DMS79 treated with DMSO at 0.1 percent for 48 hours (cell line): ENCODE data around the gene CRISP1.
A peak's percentile ranks its signal among the peaks of the same experiment; 100 is the strongest.
"Not testable (repeated sequence)": the region's sequence is repeated elsewhere in the genome, so short reads cannot be mapped to it uniquely, and the experiment has no call there.

Experiments
- DNase-seq: peaks from one replicate; lab custom pipeline; 2025; lab: John Stamatoyannopoulos, UW

CRISP1 gene

GRCh38 chr6:49839957-49840356 lies 26.4 kb downstream of the CRISP1 start:
- DNase-seq, result no peak

DNA sequence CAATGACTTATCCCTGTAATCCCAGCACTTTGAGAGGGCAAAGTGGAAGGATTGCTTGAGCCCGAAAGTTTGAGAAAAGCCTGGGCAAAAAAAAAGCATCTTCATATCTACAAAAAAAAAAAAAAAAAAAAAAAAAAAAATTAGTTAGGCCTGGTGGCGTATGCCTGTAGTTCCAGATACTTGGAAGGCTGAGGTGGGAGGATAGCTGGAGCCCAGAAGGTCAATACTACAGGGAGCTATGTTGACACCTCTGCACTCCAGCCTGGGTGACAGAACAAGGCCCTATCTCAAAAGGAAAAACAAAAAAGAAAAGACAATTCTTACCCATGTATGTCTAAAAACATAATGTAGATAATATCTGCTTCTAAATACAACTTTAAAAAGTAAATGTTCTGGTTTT lies 27.2 kb downstream of the CRISP1 start:
- DNase-seq, result no peak

GRCh38 chr6:49835140-49835539 lies 31.2 kb downstream of the CRISP1 start:
- no peak for DNase-seq

DNA sequence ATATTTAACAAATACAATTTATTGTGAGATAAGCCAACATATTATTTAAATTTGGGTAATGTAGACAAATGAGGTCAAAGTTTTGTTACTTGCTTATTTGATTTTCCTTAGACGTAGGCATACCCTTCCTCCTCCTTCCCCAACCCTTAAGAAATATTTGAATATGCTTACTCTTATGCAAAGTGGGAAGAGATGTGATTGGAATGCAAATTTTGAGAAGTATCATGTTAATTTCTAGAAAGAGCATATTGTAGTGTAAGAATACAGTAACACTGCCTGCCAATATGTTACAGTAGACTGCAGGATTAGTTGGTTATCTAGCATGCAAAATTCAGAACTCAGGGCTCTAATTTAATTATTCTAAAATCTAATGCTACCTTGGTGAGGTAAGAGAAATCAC lies 32.9 kb downstream of the CRISP1 start:
- DNase-seq, result no peak

DNA sequence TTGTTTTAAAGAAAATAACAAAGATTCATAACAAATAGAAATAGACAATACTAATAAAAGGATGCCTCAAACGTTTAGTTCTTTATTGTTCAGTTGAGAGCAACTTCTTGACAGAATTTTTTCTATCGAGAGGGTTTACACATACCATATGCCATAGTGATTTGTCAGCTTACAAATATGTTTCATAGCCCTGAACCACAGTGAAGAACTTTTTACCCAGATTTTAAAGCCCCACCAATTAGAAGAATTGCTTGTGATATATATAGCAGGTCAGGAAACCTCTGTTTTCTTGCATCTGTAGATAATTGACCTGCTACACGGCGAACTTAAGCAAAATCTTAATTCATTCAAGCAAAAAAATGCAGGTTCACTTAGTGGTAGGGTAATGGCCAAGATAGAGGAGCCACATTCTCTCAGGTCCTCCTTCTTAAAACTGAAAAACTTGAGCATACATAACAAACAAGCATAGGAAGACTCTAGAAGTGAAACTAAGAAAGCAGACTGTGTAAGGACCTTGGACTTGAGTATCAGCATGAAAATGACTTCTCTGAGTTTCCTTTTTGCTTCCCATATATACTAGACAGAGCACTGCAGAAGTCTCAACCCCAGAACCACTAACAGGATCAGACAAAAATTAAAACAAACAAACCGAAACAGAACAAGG lies 39.5 kb downstream of the CRISP1 start:
- DNase-seq, result no peak

DNA sequence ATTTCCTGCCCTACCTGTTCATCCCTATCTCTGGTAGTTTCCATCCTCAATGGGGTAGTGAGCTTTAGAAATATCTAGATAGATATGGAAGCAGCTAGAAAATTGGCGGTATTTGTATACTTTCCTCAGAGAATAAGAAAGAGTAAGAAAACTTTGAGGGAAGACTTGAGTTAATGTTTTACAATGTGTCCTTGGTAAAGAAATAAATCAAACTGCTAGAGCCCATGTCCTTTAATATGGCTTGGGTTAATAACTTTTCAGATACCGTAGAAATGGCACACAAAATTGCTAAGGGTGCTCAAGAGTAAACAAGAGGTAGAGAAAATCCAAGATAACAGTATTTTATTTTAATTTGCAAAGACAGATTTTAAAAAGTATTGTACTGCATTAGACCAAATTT lies 51.2 kb downstream of the CRISP1 start:
- DNase-seq, result no peak

- DNase-seq, result no peak
These were observed 53.1 kb downstream of the CRISP1 start for GRCh38 chr6:49813248-49813647.

DNA sequence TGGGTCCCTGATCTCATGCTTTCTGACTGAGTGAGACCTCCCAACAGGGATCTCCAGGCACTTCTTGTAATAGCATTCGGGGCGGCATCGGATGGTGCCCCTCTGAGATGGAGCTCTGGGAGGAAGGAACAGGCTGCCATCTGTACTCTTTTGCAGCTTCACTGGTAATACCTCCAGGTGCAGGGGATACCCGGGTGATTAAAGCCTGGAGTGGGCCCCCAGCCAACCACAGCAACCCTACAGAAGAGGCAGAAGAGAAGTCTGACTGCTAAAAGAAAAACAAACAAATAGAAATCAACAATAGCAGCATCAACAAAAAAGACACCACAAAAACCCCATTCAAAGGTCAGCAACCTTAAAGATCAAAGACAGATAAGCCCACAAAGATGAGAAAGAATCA lies 60.2 kb downstream of the CRISP1 start:
- peak; percentile 91 for DNase-seq

DNA sequence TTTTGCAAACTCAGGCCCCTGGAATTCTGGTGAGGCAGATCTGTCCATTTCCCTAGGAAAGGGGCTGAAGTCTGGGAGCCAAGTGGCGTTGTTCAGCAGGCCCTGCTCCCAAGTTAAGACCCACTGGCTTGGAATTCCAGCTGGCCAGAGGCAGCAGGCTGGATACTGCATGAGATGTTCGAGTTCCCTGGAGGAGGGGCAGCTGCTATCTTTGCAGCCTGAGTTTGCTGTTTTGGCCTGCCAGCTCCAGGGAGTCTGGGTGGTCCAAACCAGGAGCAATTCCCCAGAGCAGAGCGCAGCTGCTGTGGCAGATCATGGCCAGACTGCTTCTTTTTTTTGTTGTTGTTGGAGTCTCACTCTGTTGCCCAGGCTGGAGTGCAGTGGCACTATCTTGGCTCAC lies 61.1 kb downstream of the CRISP1 start:
- DNase-seq, result no peak

DNA sequence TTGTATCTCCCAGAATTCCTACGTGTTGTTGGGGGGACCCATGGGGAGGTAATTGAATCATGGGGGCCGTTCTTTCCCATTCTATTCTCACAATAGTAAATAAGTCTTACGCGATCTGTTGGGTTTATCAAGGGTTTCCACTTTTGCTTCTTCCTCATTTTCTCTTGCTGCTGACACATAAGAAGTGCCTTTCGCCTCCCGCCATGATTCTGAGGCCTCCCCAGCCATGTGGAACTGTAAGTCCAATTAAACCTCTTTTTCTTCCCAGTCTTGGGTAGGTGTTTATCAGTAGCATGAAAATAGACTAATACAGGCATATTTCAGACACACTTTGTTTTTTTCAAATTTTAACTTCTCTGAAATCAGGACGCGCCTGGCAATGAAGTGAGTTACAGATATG lies 64.8 kb downstream of the CRISP1 start:
- DNase-seq, result no peak

- DNase-seq, result no peak
These were observed 67.2 kb downstream of the CRISP1 start for GRCh38 chr6:49799090-49799489.

DNA sequence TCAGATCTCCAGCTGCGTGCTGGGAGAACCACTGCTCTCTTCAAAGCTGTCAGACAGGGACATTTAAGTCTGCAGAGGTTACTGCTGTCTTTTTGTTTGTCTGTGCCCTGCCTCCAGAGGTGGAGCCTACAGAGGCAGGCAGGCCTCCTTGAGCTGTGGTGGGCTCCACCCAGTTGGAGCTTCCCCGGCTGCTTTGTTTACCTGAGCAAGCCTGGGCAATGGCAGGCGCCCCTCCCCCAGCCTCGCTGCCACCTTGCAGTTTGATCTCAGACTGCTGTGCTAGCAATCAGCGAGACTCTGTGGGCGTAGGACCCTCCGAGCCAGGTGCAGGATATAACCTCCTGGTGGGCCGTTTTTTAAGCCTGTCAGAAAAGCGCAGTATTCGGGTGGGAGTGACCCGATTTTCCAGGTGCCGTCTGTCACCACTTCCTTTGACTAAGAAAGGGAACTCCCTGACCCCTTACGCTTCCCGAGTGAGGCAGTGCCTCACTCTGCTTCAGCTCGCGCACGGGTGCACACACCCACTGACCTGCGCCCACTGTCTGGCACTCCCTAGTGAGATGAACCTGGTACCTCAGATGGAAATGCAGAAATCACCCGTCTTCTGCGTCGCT lies 69.4 kb downstream of the CRISP1 start:
- not testable (repeated sequence) for DNase-seq

- no peak for DNase-seq
These were observed 76.0 kb downstream of the CRISP1 start for GRCh38 chr6:49790341-49790740.

GRCh38 chr6:49787176-49787575 lies 79.2 kb downstream of the CRISP1 start, which contains the start of gene PGK2:
Gene PGK2, minus strand, starts transcription at chr6:49787285. Its CDS starts 98 bp downstream, at chr6:49787187.
- no peak for DNase-seq

GRCh38 chr6:49784272-49784671 lies 82.1 kb downstream of the CRISP1 start:
- DNase-seq, result no peak
